WTC11 (cell line): ENCODE data around the gene SORL1.

Source experiments
- ATF3 ChIP-seq: sonication (generic); formaldehyde crosslinking; conservative IDR thresholded peaks from 2 replicates; pipeline ENCODE4 v1.8.1; 2022; ENCODE audit warnings: mild to moderate bottlenecking, missing genetic modification reagents
- CTCF ChIP-seq: fragments of 200-600 bp; IDR thresholded peaks from 2 replicates; pipeline ENCODE4 v1.8.0; 2022; ENCODE audit warnings: antibody characterized with exemption
- ETV6 ChIP-seq: sonication (generic); formaldehyde crosslinking; IDR thresholded peaks from 2 replicates; pipeline ENCODE4 v1.8.1; 2022; ENCODE audit warnings: mild to moderate bottlenecking, missing genetic modification reagents

GRCh38 chr11:121665206-121665838 lies 213.2 kb downstream of the SORL1 start:
- TF ChIP-seq CTCF (no peak), ATF3 (CRISPR knock-in tag) (no peak), ETV6 (CRISPR knock-in tag) (no peak)
